NCI-H526 treated with DMSO at 0.1 percent for 48 hours (cell line): ENCODE data around the gene PHEX.
A peak's percentile ranks its signal among the peaks of the same experiment; 100 is the strongest.

Experiments used
- DNase-seq: peaks from one replicate; lab custom pipeline; 2025; lab: John Stamatoyannopoulos, UW

The PHEX gene

DNA sequence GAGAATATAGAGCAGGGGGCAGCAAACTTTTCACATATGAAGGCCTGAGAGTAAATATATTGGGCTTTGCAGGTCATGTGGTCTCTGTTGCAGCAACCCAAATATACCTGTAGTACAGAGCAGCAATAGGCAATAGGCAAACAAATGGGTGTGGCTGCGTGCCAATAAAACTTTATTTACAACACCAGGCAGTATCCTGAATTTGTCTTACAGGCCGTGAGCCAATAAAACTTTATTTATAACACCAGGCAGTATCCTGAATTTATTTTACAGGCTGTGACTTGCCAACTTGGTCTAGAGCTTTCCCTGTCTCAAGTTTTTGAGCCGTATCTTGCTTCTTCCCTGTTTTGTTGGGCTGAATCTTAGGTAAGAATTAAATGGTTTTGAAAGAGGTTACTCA is 118.2 kb downstream of the PHEX start:
- DNase-seq: no peak

DNA sequence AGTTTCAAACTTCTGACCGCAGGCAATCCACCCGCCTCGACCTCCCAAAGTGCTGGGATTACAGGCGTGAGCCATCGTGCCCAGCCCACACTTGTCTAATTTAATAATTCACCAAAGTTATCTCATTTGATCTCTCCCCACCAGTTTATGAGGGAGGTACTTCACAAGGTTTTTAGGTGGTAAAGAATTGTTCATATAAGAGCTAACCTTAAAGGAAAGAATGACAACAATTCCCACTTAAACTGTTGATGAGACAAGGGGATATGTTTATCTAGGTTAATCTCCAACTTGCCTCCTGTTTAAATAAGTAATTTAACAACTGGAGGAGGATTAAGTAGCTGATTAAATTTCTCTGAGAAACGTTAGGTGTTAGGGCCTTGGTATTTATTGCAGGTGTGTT is 123.0 kb downstream of the PHEX start:
- no peak for DNase-seq

DNA sequence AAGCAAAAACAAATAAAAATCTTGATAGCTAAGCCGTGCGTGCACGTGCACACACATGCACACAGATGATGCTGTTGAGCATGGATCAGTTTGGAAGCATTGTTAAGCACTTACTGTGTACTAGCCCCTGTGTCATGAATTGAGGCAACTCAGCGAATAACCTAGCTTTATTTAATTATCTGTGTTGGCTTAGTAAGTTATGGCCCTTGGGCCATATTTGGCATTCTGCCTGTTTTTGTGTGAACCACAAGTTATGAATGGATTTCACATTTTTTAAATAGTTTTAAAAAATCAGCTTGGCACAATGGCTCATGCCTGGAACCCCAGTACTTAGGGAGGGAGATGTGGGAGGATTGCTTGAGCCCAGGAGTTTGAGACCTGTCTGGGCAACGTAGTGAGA is 126.9 kb downstream of the PHEX start:
- no peak for DNase-seq

DNA sequence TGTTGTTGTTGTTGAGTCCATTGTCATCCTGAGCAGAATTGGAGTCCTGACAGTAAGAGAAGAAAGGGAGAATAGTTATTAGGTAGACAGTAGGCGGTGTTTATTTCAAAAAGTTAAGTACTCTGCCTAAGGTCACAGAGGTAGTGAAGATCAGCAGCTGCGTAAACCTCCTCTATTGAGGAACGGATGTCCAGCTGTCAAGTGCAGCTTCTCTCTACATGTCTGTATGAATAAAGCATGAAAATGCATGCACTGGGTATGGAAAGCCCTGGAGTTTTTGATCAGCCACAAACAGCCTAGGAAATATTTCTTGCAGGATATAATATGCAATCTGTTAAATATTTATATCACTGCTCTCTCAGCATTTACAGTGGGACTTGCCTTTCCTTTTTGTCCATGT is 131.2 kb downstream of the PHEX start:
- no peak for DNase-seq

DNA sequence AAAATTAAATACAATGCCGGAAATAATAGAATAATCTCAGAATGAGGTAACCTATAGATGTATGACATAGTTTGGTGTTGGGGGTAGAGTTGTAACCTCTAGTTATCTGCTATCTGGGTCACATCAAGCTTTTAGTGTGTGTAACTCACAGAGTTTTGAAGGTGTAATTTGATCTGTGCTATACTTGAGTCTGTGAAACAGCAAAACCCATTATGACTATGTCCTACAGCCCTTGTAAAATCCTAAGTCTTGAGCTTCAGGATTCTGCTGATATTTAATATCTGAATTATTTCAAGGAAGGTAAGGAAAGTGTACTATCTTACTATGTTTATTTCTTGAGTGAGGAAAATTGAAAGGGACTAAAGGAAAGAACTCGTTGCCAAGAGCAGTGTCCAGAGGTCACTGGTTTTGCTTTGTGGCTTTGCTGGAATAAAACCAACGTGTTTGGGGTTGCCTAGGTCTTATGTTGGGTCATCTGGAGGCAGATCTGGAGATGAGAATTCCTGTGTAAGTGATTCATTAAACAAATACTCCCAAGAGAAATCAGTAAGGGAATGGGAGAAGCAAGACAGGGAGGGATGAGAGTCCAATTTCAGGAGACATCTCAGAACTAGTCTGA is 132.8 kb downstream of the PHEX start:
- no peak for DNase-seq

DNA sequence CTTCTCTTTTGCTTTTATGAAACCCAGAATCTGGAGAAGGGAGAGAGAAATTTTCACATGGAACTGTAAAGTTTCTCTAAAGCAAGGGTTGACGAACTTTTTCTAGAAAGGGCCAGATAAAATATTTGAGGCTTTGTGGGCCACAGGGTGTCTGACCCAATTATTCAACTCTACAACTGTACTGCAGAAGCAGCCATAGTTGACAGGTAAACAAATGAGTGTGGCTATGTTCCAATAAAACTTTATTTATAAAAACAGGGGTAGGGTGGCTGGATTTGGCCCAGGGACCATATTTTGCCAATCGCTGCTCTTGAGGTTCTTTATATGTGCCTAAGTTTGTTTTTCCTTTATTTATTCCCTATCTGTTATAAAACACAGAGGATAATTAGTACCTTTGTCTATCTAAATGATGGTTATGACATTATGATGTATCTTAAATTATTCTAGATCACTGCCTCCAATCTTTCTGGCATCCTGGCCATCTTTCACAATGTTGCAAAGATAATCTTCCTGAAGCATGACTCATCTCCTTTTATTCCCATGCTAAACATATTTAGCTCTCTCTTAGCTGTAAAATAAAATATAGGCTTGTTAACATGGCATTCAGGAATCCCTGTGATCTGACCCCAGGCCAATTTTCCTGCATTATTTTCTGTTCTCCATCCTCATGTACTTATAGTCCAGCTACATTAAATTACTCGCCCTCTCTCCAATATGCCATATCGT is 133.8 kb downstream of the PHEX start:
- DNase-seq: no peak

DNA sequence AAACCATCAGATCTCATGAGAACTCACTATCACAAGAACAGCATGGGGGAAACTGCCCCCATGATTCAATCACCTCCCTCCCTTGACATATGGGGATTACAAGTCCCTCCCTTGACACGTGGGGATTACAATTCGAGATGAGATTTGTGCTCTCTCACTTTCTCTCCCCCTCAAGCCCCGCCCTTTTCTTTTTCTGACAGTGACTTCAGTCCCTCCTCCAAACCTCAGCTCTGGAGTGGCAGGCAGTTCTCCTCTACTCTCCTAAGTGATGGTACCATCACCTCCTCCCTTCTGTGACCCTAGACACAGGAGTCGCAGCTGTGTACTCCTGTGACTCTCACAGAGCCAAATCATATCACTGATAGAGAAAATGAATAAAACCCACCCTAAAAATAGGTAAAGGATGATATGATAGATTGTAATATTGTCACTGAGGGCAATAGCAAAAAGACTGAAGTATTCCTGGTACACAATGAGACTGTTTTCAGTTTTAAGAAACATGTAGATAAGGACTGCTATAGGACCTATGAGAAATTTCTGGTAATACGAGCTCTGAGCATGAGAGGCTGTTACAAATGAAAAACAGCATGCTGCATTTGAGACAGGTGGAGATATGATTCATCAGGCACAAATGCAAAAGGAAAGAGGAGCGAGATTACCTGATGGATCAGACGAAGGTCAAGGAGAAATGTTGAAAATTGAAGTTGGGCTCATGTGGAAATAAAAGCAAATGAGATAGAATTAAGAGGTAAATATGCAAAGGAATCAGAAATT is 139.3 kb downstream of the PHEX start:
- DNase-seq: no peak

DNA sequence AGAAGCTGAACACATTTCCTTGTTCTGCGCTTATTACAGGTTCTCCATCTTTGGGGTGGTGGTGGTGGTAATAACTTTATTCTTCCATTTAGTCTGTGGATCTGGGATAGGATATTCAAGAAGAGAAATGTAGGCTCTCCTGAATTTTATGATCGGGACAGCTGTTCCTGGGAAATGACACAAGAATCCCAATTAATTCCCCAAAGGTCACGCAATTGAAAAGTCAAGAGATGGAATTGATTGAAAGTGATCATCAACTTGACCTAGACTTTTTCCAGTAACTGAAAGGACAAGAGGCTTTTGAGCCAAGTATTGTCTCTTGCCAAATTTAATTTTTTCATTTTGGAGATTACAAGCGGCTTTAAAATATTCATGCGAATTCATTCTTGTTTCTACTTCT is 141.8 kb downstream of the PHEX start:
- DNase-seq: no peak

DNA sequence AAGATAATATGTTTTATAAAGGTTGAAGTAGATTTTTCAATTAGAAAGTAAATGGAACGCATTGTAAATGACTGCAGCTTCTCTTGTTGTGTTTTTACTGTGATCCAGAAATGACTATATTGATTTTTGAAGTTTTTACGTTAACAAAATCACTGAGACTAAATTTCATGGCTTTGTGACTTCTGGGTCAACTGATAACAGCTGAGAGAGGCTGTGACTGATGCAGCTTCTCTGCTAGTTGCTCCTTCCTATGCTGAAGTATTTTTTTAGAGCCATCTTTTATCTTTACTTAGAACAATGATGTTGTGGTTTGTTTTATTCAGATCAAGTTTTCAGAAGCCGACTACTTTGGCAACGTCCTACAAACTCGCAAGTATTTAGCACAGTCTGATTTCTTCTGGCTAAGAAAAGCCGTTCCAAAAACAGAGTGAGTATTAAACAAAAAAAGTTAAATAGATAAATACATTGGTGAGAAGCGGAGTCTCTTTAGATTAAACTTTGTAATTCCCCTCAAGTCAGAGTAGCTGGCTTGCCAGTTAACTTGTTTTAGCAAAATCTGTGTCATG is 145.9 kb downstream of the PHEX start:
- DNase-seq: no peak

DNA sequence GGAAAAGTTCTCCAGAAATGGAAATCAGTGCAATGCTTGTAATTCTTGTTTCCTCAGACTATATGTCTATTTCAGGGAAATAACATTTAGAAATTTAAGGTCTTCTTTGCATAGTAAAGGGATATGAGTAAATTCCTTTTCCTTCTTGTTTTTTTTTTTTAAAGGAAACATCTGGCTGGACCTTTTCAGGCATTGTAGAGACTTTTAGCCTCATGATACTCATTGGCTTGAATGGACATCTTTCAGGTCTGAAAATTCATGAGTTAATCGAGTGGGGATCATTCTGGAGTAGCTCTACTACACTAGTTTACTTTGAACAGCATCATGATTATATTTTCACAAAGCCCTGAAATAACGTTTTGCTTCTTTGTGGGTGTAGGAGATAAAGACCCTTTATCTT is 152.0 kb downstream of the PHEX start:
- DNase-seq: no peak

DNA sequence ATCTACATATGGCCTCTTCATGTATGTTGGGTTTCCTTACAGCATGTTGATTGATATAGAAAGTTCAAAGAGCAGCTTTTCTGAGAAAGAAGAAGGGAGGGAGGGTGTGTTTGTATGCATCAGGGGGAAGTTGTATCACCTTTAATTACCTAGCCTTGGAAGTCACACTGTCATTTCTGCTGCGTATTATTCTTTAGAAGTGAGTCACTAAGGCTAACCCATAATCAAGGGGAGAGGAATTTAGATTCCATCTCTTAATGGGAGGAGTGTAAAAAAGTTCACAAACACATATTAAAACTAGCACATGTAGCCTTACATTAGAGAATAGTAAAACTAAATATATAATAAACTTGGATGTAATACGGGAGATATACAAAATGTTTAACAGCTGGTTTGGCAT is 154.0 kb downstream of the PHEX start:
- DNase-seq: no peak

DNA sequence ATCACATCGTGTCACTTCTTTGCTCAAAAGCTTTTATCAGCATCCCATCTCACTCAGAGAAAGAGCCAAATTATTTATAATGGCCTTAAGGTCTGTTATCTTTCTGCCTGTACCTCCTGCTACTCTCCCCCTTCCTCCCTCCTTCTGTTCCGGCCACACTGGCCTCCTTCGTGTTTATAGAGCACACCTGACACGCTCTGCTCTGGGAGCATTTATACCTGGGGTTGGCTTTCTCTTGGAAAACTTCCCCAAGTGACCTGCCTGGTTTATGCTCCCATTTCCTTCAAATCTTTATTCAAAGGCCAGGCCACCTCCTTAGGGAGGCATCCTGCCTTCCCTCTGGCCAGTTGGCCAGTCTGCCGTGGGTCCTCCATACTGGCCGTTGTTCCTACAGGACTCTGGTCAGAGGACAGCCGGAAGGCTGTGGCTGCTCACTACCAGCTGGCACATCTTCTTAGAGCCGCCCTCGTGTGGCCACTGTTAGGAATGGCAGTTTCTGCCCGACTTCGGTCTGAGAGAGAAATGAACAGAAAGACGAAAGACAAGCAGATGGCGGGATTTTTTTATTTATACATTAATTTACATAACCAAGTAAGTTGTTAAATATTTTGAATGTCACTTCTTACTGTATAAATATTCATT is 160.4 kb downstream of the PHEX start:
- peak; percentile 67 for DNase-seq

DNA sequence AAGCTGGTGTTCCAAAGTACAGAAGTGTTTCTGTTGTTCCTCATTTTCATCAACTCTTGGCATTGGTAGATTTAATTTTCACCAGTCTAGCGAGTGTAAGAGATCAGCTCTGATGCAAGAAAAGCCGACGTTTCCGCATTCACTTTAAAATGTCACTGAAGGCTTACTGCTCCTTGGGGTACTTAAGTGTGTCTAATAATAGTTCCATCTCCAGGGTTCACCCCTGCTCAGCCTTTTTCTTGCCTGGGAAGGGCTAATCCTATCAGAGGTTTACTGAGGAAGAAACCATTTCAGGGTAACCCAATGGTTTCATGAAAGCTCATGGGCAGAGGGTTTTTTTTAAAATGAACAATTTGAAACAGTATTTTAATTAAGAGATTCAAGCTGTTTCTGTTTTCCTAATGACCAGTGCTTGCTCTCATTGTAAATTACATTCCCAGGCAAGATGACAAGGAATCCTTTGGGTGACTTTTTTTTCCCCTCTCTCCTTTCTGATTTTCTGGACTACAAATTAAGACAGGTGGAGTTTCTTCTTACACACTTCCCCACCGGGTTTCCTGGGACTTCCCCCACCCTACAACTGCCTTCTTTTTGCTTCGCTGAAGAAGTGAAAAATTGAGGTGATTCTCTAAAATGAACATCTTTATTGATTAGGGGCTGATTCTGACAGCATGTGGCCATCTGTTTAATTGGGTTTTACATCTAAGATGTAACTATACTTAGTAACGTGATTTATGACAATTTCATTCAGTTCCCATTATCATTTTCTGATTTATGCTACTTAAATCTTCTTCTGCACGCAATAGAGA is 161.9 kb downstream of the PHEX start:
- no peak for DNase-seq

DNA sequence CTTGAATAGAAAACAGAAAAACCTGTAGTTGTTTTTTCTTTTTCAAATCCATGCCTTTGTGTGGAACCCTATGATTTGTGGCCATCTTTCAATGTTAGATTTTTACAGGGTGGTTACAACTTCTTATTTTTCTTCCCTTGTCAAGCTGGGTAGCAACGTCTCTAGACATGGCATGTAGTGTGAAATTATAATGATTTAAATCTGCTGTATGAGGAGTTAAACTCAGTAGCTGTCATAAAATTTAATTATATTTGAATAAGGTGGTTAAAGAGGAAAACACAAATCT is 162.5 kb downstream of the PHEX start:
- no peak for DNase-seq

DNA sequence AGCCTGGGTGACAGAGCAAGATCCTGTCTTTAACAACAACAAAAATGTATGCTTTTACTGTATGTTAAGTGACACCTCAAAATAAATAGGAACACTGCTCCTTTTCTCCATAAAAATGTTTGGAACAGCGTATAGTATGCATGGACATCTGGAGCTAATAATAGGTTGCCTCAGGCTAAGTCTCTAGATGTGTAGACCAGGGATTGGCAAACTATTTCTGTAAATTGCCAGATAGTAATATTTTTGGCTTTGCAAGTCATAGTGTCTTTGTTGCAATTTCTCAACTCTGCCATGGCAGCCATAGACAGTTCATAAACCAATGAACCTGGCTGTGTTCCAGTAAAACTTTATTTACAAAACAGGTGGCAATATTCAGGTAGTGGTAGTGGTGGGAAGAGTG is 164.0 kb downstream of the PHEX start:
- no peak for DNase-seq

DNA sequence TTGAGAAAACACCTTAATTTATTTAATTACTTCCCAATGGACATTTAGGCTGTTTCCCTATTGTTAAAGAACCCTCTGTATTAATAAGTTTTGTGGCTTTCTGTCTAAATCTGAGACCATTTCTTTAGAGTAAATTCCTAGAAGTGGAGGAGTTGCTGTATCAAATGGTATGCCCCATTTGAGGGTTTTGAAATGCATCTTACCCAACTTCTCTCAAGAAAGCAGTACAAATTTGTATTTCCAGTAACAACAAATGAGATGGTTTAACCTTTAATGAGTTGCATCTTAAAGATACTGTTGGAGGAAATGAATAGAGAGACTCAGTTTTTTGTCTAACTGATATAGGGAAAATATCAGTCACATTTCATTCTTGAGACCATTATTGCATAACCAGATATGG is 170.1 kb downstream of the PHEX start:
- DNase-seq: no peak

DNA sequence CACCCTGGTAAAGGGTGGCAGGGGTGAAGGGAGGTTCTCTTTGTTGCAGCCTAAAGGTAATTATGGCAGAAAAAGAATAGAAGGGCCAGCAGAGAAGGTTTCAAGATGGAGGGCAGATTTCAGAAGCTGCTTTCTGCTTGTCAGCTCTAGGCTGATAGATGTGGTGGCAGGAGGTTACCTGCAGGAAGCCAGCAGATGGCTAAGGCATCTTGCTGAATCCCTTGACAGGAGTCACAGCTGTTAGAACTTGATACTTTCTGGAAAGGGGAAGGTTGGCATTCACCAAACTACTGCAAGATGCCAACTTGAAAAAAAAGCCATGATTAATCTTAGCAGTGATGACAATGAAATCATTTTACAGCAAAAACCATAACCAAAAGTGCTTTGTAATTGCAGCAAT is 171.1 kb downstream of the PHEX start:
- DNase-seq: no peak

DNA sequence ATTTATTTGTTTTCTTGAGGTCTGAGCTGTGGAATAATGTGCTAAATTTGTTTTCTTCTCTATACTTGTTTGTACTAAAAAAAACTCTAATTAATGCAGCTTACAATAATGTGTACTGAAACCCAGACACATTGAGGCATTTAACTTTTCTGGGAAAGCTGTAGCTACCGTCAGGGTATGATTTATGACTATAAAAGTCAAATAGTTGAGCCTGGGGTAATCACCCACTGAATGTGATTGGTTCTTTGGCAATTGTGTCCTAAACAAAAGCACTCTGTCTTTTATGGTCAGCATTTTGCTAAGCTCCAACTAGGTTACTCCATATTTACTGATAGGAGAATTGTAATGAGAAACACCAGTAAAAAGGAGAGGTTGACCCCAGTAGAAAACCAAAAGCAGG is 174.7 kb downstream of the PHEX start:
- DNase-seq: no peak

DNA sequence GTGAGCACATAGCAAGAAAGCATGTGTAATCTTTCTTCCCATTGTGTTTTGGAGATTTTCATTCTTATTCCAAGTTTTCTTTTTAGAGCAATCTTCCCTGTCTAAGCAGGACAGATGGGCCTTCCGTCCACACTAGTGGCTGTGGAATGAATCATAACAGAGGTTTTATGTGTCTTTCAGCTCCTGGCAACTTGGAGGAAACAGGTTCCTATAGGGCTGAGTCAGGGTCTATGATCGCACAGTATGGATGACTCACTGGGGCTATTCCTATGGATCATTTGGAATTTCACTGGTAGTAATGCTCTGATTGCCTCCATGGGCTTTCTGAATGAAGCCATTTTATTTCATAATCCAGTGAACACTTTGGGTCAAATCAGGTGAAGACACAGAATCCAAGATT is 188.8 kb downstream of the PHEX start:
- no peak for DNase-seq

DNA sequence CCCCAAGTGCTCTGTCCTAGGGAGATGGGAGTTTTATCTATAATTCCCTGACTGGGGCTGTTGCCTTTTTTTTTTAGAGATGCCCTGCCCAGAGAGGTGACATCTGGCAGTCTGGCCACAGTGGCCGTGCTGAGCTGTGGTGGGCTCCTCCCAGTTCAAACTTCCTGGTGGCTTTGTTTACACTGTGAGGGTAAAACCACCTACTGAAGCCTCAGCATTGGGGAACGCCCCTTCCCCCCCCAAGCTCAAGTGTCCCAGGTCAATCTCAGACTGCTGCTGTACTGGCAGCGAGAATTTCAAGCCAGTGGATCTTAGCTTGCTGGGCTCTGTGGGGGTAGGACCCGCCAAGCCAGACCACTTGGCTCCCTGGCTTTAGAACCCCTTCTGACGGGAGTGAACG is 202.3 kb downstream of the PHEX start:
- DNase-seq: no peak

DNA sequence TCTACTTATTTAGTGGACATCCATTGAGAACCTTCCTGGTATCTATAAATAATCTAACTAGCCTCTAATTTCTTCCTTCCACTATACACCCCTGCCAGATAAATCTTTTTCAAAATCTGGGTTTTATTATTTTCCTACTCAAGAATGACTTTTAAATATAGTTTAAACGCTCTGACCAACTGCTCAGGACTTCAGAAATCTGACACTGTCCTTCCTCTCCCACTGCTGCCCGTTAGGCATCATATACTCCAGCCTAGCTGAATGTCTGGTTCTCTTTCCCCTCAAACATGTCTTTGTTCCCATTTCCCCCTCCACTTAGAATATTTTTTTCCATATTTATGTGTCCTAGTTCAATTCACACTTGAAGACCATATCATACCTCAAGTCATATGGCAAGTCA is 205.4 kb downstream of the PHEX start:
- no peak for DNase-seq

DNA sequence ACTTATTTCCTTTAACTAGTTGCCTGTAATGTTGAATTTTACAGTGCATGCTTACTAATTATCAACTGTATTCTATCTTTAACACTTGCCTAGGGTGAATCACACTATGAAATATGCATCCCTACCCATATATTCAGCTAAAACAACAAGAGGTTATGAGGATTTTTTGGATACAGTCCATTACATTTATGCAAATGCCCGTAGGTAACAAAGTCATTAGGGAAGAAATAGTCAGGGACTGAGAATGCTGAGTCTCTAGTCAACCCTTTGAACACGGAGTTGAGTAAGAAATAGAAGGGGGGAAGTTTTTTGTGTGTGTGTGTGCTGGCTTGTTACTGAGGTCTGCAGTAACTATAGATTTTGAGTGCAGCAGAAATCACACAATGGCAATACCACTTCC is 214.5 kb downstream of the PHEX start:
- peak; percentile 15 for DNase-seq
